ENCODE results near the gene CHST12.

GRCh38 chr7:2379161-2379560 is 24.2 kb upstream of the CHST12 start:
- TF ChIP-seq POLR2A (IDR thresholded peaks at IDR 0.05) (no peak), CTCF (IDR thresholded peaks at IDR 0.05) (no peak)
